ENCODE results near the gene GUCA1A. TPM values are rescaled to one million over a fixed set of nuclear protein-coding genes. Genes with fewer than 3 reads are reported as not detected.
"Not testable (repeated sequence)": the region's sequence is repeated elsewhere in the genome, so short reads cannot be mapped to it uniquely, and the experiment has no call there.

The GUCA1A gene
- total and polyA plus RNA-seq, 2 donors = 0.19 to 0.52 TPM

- peaks cover 2 to 17% of the 10 kb centered on the region in 2 donors for H3K4me1 ChIP-seq (ENCODE audit: control insufficient read depth in 2 of 2, insufficient read depth in 2 of 2, low read length in 2 of 2)
- peaks cover 0 to 6% of the 10 kb centered on the region in 2 donors for H3K9me3 ChIP-seq (ENCODE audit: control insufficient read depth in 2 of 2, insufficient read depth in 1 of 2, low read length in 1 of 2)
- 91% methylated on average over 9 of the region's 9 CpGs for WGBS
- DNase-seq (ENCODE audit: low read depth in 6 of 9, low spot score in 9 of 9) = no peak
- H3K27ac ChIP-seq (ENCODE audit: low read depth in 1 of 2, low read length in 1 of 2) = no peak overlapping the region
- peaks cover 28 to 49% of the 10 kb centered on the region in 2 donors for H3K27me3 ChIP-seq (ENCODE audit: control insufficient read depth in 2 of 2, insufficient read depth in 1 of 2, low read length in 1 of 2)
- H3K36me3 ChIP-seq (ENCODE audit: control insufficient read depth in 2 of 2, insufficient read depth in 2 of 2, low read length in 1 of 2) = no peaks in the 10 kb centered on the region
- H3K4me3 ChIP-seq (ENCODE audit: low read length in 2 of 2) = no peak overlapping the region
These were observed 32.2 kb upstream of the GUCA1A start for GRCh38 chr6:42140756-42141602.

GRCh38 chr6:42141603-42142117, 31.5 kb upstream of the GUCA1A start:
- no peak for DNase-seq (ENCODE audit: low read depth in 6 of 9, low spot score in 9 of 9)
- H3K27ac ChIP-seq (ENCODE audit: low read depth in 1 of 2, low read length in 1 of 2) = no peak overlapping the region
- H3K9me3 ChIP-seq (ENCODE audit: control insufficient read depth in 2 of 2, insufficient read depth in 1 of 2, low read length in 1 of 2) = peaks cover 0 to under 1% of the 10 kb centered on the region in 2 donors
- H3K36me3 ChIP-seq (ENCODE audit: control insufficient read depth in 2 of 2, insufficient read depth in 2 of 2, low read length in 1 of 2) = no peaks in the 10 kb centered on the region
- H3K4me3 ChIP-seq (ENCODE audit: low read length in 2 of 2) = peak overlapping the region in 1 of 2 donors; percentile 31
- H3K4me1 ChIP-seq (ENCODE audit: control insufficient read depth in 2 of 2, insufficient read depth in 2 of 2, low read length in 2 of 2) = peaks cover under 1 to 11% of the 10 kb centered on the region in 2 donors
- H3K27me3 ChIP-seq (ENCODE audit: control insufficient read depth in 2 of 2, insufficient read depth in 1 of 2, low read length in 1 of 2) = peaks cover 28 to 49% of the 10 kb centered on the region in 2 donors
- WGBS = 77% methylated on average over 13 of the region's 13 CpGs

GRCh38 chr6:42142118-42142835, 30.9 kb upstream of the GUCA1A start, which contains the start of gene C6orf132:
C6orf132 (minus strand) TSS chr6:42142620; CDS start chr6:42142444, 176 bp downstream.
- Histone ChIP-seq H3K4me1 (ENCODE audit: control insufficient read depth in 2 of 2, insufficient read depth in 2 of 2, low read length in 2 of 2) (peaks cover 0 to 5% of the 10 kb centered on the region in 2 donors), H3K27me3 (ENCODE audit: control insufficient read depth in 2 of 2, insufficient read depth in 1 of 2, low read length in 1 of 2) (peaks cover 28 to 49% of the 10 kb centered on the region in 2 donors), H3K4me3 (ENCODE audit: low read length in 2 of 2) (peak within 1 kb of the TSS in 1 of 2 donors; percentile 31), H3K27ac (ENCODE audit: low read depth in 1 of 2, low read length in 1 of 2) (peak within 1 kb of the TSS in 1 of 2 donors; percentile 77), H3K36me3 (ENCODE audit: control insufficient read depth in 2 of 2, insufficient read depth in 2 of 2, low read length in 1 of 2) (no peaks in the 10 kb centered on the region), H3K9me3 (ENCODE audit: control insufficient read depth in 2 of 2, insufficient read depth in 1 of 2, low read length in 1 of 2) (no peaks in the 10 kb centered on the region)
- 6% methylated on average over 60 of the region's 60 CpGs for WGBS
- no peak for DNase-seq (ENCODE audit: low read depth in 6 of 9, low spot score in 9 of 9)

- H3K9me3 ChIP-seq (ENCODE audit: control insufficient read depth in 2 of 2, insufficient read depth in 1 of 2, low read length in 1 of 2) = no peaks in the 10 kb centered on the region
- DNase-seq (ENCODE audit: low read depth in 6 of 9, low spot score in 9 of 9) = no peak
- no peaks in the 10 kb centered on the region for H3K36me3 ChIP-seq (ENCODE audit: control insufficient read depth in 2 of 2, insufficient read depth in 2 of 2, low read length in 1 of 2)
- H3K4me1 ChIP-seq (ENCODE audit: control insufficient read depth in 2 of 2, insufficient read depth in 2 of 2, low read length in 2 of 2) = peaks cover 0 to 4% of the 10 kb centered on the region in 2 donors
- WGBS = 95% methylated on average over 10 of the region's 10 CpGs
- H3K27me3 ChIP-seq (ENCODE audit: control insufficient read depth in 2 of 2, insufficient read depth in 1 of 2, low read length in 1 of 2) = peaks cover 16 to 22% of the 10 kb centered on the region in 2 donors
- H3K4me3 ChIP-seq (ENCODE audit: low read length in 2 of 2) = no peak overlapping the region
- H3K27ac ChIP-seq (ENCODE audit: low read depth in 1 of 2, low read length in 1 of 2) = no peak overlapping the region
These were observed 26.0 kb upstream of the GUCA1A start for GRCh38 chr6:42147138-42147562.

- peaks cover 7 to 13% of the 10 kb centered on the region in 2 donors for H3K27me3 ChIP-seq (ENCODE audit: control insufficient read depth in 2 of 2, insufficient read depth in 1 of 2, low read length in 1 of 2)
- no peaks in the 10 kb centered on the region for H3K4me1 ChIP-seq (ENCODE audit: control insufficient read depth in 2 of 2, insufficient read depth in 2 of 2, low read length in 2 of 2)
- no peak overlapping the region for H3K27ac ChIP-seq (ENCODE audit: low read depth in 1 of 2, low read length in 1 of 2)
- H3K4me3 ChIP-seq (ENCODE audit: low read length in 2 of 2) = no peak overlapping the region
- H3K9me3 ChIP-seq (ENCODE audit: control insufficient read depth in 2 of 2, insufficient read depth in 1 of 2, low read length in 1 of 2) = no peaks in the 10 kb centered on the region
- WGBS = 81% methylated on average over 3 of the region's 3 CpGs
- H3K36me3 ChIP-seq (ENCODE audit: control insufficient read depth in 2 of 2, insufficient read depth in 2 of 2, low read length in 1 of 2) = no peaks in the 10 kb centered on the region
- no peak for DNase-seq (ENCODE audit: low read depth in 6 of 9, low spot score in 9 of 9)
These were observed 25.1 kb upstream of the GUCA1A start for GRCh38 chr6:42148058-42148457.

GRCh38 chr6:42150254-42150653, 22.9 kb upstream of the GUCA1A start:
- DNase-seq (ENCODE audit: low read depth in 6 of 9, low spot score in 9 of 9) = no peak
- no peaks in the 10 kb centered on the region for H3K9me3 ChIP-seq (ENCODE audit: control insufficient read depth in 2 of 2, insufficient read depth in 1 of 2, low read length in 1 of 2)
- H3K36me3 ChIP-seq (ENCODE audit: control insufficient read depth in 2 of 2, insufficient read depth in 2 of 2, low read length in 1 of 2) = no peaks in the 10 kb centered on the region
- H3K27ac ChIP-seq (ENCODE audit: low read depth in 1 of 2, low read length in 1 of 2) = no peak overlapping the region
- no peak overlapping the region for H3K4me3 ChIP-seq (ENCODE audit: low read length in 2 of 2)
- WGBS = 95% methylated on average over 8 of the region's 8 CpGs
- no peaks in the 10 kb centered on the region for H3K4me1 ChIP-seq (ENCODE audit: control insufficient read depth in 2 of 2, insufficient read depth in 2 of 2, low read length in 2 of 2)
- peaks cover 0 to 4% of the 10 kb centered on the region in 2 donors for H3K27me3 ChIP-seq (ENCODE audit: control insufficient read depth in 2 of 2, insufficient read depth in 1 of 2, low read length in 1 of 2)

GRCh38 chr6:42152024-42152423, 21.1 kb upstream of the GUCA1A start:
- WGBS = 91% methylated on average over 8 of the region's 8 CpGs
- Histone ChIP-seq H3K36me3 (ENCODE audit: control insufficient read depth in 2 of 2, insufficient read depth in 2 of 2, low read length in 1 of 2) (no peaks in the 10 kb centered on the region), H3K9me3 (ENCODE audit: control insufficient read depth in 2 of 2, insufficient read depth in 1 of 2, low read length in 1 of 2) (no peaks in the 10 kb centered on the region), H3K4me1 (ENCODE audit: control insufficient read depth in 2 of 2, insufficient read depth in 2 of 2, low read length in 2 of 2) (no peaks in the 10 kb centered on the region), H3K27ac (ENCODE audit: low read depth in 1 of 2, low read length in 1 of 2) (no peak overlapping the region), H3K27me3 (ENCODE audit: control insufficient read depth in 2 of 2, insufficient read depth in 1 of 2, low read length in 1 of 2) (peaks cover 0 to 2% of the 10 kb centered on the region in 2 donors), H3K4me3 (ENCODE audit: low read length in 2 of 2) (no peak overlapping the region)
- no peak for DNase-seq (ENCODE audit: low read depth in 6 of 9, low spot score in 9 of 9)

GRCh38 chr6:42152528-42153213, 20.5 kb upstream of the GUCA1A start:
- not testable (repeated sequence) for H3K27ac ChIP-seq (ENCODE audit: low read depth in 1 of 2, low read length in 1 of 2); H3K36me3 ChIP-seq (ENCODE audit: control insufficient read depth in 2 of 2, insufficient read depth in 2 of 2, low read length in 1 of 2); DNase-seq (ENCODE audit: low read depth in 6 of 9, low spot score in 9 of 9); H3K4me1 ChIP-seq (ENCODE audit: control insufficient read depth in 2 of 2, insufficient read depth in 2 of 2, low read length in 2 of 2); H3K9me3 ChIP-seq (ENCODE audit: control insufficient read depth in 2 of 2, insufficient read depth in 1 of 2, low read length in 1 of 2); H3K4me3 ChIP-seq (ENCODE audit: low read length in 2 of 2); H3K27me3 ChIP-seq (ENCODE audit: control insufficient read depth in 2 of 2, insufficient read depth in 1 of 2, low read length in 1 of 2)
- 94% methylated on average over 4 of the region's 4 CpGs for WGBS
